GM19035 (cell line): ENCODE results near the gene FLRT2.

Experiments
- ATAC-seq: cut with Tn5 transposase; IDR thresholded peaks from one replicate; pipeline ENCODE4 v1.9.1; 2021; ENCODE audit not compliant: unreplicated experiment

The FLRT2 gene

DNA sequence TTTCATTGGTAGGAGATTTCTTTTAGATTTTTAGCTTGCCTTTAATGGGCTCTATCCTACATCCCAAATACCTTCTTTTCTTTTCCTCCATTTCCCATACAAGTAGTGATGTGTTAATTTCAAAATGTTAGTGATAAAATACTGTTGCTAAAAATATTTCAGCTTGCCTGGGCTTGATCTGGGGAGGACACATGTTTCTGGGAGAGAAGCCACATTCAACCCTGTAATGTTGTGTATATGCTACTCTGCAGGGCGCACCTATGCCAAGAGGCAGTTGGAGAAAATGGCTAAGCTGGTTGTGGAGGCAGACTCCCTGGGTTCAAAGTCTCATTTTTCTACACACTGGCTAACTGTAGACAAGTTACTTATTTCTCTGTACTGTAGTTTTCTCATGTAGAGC lies 26.3 kb downstream of the FLRT2 start:
- ATAC-seq, result no peak

DNA sequence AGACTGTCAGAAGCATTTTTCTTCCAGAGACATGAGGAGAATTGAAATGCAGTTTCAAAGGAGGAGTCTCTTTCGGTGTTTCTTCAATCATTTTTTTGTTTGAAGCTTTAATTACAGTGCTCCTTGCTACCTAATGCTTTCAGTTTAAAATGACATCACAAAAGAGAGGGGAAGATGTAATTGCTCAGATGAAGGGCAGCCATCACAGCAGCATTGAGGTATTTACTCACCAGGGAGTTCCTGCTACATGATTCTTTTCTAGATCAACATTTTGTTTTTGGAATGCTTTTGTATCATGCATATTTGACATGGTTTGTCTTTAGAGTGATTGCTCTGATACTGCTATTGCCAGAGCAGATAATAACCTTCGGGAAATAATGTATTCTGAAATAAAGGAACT lies 28.6 kb downstream of the FLRT2 start:
- ATAC-seq, result no peak

DNA sequence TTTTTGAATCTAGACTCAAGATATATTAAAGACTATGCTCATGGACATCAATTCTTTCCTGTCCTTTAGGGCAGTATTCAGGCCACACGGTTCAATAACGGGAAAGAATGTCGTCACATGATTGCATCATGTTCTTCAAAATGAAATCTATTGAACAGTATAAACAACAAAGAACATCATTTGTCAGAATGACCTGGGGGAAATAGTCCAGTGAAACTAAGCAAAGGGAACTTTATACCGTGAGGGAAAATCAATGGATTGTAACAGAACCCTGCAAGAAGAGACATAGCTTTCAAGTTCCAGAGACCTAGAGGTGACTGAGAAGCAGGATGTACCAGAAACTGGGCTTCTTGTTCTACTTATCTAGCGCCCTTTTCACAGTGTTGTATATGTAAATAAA lies 32.7 kb downstream of the FLRT2 start:
- no peak for ATAC-seq

DNA sequence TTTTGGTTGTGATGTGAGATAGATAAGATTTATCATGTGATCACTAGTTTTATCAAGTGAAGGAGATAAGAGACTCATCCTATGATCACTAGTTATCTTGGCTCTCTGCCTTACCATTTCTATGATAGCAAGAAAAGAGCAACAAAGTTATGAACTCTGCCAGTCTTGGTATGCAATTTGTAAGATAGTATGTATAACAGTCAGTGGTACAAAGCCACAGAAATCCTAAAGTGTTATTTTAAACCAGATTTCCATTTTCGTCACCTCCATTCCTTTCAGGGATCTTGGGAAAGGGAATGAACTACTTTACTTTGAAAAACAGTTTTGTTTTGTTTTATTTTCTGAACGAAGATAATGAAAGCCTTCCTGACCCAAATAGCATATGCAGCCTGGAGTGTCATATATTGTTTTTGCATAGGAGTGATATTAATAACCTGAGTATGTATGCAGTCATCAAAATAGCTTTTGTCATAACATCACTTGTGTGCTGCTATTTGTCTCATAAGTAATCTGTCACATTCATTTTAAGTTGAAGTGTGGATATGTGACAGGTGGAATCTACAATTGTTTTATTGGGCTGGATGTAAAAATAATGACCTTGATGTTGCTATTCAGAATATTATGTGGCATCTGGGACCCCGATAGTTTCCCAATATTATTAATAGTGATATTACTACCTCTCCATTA lies 35.0 kb downstream of the FLRT2 start:
- ATAC-seq, result no peak

DNA sequence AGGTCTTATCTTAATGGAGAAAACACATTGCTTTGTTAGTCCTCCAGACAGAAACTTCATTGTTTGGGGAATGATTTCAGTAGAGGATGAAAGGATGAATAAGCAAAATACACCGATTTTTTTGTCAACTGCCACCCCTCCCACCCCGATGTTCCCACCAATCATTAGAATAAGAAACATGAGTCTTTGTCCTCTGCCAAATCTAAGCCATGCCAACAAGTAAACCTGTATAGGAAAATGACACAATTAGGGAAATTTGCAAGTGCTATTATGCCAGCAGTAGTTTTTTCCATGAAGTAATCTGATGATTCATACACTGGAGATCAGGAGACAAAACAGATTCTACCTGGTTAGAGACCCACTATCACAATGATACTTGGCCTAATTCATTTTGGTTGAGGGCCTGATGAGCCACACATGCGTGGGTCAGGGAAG lies 35.9 kb downstream of the FLRT2 start:
- no peak for ATAC-seq

DNA sequence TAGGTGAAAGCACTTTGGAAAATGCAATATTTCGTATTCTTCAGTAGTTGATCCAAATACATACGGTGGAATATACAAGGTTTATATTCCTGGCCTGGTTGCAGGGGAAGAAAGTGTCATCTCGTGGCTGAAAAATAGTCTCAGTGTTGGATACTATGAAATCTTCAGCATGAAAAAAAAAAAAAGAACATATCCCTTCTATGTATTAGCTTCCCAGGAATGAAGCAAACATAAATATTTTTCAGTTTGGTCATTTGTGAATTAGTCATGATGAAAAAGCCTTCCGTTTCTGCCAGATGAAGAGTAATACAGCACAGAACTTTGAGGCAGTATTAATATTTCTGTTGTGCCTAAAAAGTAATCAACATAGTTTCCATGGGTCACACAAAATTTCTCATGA lies 36.7 kb downstream of the FLRT2 start:
- ATAC-seq, result no peak

DNA sequence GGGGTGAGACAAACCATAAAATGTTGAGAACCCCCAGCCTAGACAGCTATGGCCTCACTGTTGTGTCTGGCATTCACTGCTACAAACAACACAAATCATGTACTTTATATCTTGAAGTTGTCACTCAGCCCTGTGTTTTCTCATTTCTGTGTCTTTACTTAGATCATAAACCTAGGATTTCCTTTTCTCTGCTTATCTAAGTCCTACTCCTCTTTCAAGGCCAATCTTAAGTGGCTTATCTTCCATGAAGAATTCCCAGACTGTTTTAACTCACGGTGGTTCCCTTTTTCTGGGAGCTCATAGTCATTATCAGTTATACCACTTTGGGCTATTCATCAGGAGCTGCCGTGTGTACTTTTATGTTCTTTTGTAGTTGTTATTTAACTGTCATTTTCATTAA lies 42.1 kb downstream of the FLRT2 start:
- no peak for ATAC-seq

DNA sequence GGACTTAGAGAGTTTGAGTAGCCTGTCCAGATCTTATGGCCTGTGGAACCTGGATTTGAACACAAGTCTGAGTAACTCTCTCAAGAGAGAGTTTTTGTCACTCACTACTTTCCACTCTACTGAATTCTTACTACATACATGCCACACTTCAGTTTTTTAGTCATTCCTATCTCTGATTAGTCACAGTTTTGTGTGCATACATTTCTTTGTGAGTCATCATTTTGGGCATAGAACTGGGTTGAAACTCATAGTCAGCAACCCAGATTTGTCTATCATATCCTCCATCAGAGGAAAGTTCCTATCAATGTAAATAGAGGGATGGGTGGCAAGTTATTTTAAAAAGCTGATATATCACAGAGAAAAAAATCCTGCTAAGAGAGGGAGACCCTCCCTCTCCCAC lies 42.9 kb downstream of the FLRT2 start:
- ATAC-seq, result no peak

DNA sequence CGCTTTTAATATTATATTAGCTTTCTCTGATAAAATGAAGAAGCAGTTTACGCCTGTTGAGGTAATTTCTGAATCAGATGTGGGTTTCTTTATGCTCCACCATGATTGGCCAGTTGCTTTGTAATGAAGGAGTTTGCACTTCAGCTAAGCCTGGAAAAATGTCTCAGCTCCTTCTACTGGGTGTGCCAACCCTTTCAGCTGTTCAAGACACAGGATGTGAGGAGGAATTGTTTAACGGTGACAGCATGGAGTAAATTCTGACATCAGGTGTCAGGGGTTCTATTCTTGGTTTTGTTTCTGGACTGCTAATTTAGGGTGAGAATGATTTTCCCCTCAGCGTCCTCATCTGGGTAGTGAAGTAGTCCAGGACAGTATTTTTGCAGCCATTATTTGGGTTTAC lies 43.5 kb downstream of the FLRT2 start:
- ATAC-seq, result no peak

DNA sequence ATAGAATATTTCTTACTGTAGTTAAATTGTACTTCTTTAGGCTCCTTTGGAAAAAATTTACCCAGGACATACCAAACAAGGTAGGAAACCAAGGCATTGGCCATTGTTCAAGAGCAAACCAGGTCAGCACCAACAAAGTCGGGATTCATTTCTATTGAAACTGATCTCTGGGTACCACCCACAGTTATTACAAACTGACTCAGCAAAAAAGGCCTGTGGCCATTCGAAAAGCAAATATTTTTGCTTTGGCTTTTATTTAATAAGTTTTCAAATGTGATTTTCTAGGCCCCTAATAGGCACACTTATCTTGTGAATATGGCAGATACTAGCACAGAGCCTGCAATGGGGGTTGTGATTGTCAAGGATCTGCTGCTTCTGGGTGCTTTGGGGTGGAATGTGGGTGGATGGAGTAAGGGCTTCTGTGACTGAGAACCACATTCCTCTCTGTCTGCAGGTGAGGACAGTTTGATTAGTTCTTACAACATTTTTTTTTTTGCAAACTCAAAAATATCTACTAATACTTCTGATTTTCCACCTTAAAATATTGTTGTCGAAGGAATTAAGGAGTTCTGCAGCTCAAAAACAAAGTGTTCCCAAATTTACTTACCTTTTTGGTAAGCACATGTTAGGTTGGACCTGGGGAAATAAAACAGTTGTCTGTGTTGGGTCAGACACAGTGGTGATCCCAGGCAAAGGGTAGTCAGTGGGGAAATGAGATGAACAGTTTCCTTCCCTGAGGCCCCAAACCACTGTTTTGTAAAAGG lies 45.1 kb downstream of the FLRT2 start:
- ATAC-seq, result no peak

DNA sequence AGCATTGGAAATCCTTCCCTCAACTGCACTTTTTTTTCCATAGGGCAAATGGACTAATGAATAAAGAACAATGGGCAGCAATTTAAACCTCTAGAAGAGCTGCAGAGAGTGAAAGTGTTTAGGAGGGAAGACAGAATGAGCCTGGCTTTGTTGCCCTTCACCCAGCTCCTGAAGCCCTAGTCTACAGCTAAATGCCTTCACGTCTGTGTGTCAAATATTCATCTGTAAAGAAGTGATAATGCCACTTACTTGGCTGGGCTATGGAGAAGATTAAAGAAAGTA lies 45.6 kb downstream of the FLRT2 start:
- no peak for ATAC-seq

DNA sequence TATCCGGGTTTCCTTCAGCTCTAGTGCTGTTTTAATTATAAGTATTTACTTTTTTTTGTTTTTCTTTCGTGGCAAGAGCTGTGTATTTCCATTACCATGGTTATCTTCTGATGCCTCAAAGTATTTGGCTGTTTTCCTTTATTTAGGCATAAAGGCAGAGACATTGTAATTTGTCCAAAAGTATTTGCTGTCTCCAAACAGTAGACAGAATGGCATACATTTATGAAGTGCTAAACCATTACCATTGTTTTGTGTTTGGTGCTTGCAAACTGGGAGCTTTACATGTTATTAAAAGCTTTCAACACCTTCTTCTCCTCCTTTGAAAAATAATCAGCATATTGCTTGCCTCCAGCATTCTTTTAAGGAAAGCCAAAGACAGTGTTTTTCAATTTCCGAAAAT lies 46.3 kb downstream of the FLRT2 start:
- no peak for ATAC-seq

DNA sequence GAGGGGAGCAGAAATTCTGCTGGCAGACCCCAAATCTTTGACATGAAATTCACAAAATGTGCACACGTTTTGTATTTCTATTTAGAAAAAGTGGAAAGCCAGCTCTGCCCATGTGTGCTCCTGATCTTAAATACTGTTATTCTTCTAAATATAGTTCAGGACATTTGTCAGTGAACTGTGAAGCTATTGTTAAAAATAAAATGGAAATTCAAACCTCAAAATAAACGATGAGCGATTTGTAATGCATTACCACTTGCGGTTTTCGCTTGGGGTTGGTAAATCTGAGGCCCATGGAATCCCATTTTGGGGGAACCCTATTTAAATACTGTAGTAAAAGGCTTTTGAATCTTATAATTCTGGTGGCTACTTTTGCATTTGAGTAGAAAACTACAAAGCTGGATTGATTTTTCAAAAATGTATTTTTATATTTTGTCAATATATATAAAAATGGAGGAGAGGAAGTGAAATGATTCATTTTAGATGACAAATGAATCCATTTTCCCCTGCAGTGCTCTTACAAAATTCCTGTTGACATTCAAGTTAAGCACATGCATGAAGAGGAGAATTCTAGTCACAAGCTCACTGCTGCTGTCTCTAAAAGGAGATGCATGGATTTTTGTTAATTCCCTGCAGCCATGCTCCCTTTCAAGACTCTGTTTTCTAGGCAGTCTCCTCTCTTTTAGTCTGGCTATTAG lies 47.1 kb downstream of the FLRT2 start:
- ATAC-seq, result no peak

DNA sequence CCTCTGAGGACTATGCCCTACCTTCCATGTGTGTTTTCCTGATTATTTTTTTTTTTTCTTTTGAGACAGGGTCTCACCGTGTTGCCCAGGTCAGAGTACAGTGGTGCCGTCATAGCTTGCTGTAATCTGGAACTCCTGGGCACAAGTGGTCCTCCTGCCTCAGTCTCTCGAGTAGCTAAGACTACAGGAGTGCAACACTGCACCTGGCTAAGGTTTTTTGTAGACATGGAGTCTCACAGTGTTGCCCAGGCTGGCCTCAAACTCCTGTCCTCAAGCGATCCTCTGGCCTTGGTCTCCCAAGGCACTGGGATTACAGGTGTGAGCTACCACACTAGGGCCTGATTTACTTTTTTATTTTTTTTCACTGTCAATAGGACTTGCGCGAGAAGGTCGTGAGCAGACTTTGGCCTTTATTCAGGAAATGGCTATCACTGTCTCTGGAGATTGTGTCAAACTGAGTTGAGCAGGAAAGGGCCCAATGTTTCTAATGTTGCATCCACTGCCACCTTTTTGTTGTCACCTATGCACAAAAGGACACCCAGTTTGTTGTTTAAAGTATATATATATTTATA lies 47.7 kb downstream of the FLRT2 start:
- no peak for ATAC-seq

DNA sequence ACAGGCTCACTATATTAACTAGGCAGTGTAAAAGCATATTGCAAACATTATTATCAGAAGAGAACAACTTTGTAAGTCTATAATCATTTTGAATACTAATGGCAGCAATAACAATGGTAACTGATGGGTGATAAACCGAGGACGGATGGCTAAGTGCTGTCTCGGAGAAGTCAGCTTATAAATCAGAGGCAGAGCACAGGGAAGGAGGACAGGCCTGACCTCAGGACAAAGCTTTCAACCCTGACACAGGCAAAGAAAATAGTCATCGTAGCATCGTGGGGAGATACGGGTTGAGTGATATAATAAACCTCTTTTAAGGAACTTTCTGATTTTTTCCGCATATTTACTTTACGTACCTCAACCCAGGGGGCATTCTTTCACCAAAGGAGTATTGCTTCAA lies 48.4 kb downstream of the FLRT2 start:
- no peak for ATAC-seq

DNA sequence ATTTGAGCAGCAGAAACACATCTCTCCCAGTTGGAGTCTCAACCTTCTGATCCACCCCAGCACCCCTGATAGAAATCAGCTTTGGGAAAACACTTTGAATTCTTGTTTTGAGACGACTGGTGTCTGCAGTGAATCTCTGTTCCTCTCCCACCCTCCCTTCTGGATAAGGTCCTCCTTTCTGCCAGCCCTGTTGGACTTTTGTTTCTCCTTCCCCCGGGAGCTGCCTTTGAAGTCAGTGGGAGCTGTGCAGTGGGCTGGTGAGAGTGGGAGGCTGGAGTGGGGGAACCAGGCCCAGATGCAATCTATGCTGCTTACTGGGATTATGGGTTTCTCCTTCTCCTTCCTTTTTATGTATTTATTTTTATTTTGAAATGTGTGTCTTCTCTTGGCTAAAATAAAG lies 49.0 kb downstream of the FLRT2 start:
- no peak for ATAC-seq

DNA sequence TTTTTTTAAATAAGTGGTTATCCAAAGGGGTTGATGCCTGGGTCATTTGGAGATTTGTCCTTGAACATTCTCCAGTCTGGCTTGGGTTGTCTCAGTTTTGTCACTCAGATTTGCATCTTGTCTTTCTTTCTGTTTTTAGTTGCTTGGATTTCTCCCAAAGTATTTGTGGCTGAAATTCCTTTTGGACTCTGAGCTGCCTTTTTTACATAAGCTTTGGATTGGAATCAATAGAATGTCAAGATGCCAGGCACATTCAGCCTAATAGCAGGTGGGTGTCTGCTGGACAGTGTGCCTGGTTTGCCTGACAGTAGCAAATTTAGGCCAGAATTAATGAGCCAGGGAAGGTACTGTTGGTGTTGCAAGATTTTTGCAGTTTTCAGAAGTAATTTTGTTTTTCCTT lies 50.0 kb downstream of the FLRT2 start:
- no peak for ATAC-seq

DNA sequence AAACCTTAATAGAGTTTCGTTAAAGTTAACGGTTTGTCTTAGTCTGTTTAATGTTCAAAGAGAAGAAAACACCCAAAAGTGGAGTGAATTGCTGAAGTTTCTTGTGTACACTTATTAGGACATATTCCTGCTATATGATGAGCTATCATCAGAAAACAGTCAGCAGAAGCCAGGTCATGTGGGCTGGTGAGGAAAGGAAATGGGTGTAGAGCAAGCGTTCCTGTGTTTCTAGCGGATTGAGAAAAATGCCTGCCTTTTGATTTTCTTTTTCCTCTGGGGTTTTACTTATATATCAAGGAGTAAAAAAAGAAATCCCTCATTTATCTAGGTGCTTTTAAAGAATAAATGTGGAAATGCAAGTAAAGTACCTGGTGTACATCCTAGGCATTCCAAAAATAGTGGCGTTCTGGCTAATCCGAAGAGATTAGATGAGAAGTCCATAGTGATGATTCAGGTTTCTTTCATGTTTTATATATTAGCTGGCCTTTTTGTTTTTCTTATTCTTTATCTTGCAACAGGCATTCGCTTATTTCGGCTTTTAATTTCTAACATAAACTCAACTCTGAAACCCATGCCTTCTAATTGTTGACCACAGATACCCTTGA lies 50.7 kb downstream of the FLRT2 start:
- ATAC-seq, result no peak

DNA sequence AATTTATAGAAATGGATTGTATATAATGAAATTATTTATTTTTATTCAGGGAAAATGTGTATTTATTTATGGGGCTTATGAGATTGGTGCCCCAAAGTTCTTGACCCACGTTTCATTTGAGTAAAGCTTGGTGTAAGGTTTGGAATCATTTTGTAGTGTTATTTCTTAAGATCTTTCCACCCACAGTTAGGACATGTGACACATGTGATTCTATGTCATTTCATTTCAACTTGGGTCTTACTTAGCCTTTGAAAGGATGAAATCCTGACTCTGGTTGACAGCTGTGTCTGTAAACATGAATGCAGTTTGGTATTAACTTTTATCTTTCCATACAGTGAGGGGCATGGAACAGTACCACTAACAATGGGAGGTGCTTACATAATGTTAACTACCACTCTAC lies 51.7 kb downstream of the FLRT2 start:
- no peak for ATAC-seq

DNA sequence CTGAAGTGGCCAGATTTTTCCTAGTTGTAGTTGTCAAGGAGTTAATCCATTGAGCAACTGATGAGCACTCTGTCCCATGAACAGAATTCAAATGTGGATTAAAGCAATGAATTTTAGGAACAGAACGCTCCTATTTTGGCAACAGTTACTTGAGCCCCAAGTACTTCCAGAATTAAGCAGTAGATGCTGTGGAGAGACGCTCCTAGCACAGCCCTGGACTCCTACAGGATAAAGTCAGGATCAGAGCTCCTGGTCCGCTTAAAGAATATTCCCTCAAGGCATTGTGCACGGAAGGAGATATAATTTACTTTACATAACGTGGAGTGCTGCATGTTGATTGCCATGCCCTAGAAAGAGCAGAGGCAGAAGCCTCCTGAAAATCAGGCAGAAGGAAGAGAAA lies 53.4 kb downstream of the FLRT2 start:
- ATAC-seq, result no peak

DNA sequence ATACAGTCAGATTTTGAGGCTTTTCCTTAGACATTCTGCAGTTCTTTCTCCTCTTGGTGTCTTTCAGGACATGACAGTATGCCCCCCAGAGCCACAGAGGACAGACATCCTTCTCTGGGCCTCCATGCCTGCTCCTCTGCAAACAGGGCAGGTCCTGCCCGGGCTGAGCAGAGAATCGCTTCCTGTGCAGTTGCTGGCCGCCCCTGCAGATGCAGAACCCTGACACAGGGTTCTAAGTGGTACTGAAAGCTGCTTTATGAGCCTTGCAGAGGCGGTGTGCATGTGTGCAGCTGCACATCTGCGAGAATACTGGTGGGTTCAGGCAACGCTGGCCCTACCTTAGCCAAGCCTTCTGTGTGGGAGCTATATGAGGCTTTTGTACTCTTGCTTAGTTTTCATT lies 54.5 kb downstream of the FLRT2 start:
- no peak for ATAC-seq
